GM18867 (cell line): Measurements from ENCODE around the gene MTERF4.

Source experiments
- ATAC-seq: cut with Tn5 transposase; IDR thresholded peaks from one replicate; pipeline ENCODE4 v1.9.1; 2021; ENCODE audit warnings: mild to moderate bottlenecking, moderate library complexity; ENCODE audit not compliant: unreplicated experiment

MTERF4 gene

GRCh38 chr2:241135737-241136136 is 33.6 kb upstream of the MTERF4 start:
- no peak for ATAC-seq

GRCh38 chr2:241134711-241135110 is 32.6 kb upstream of the MTERF4 start:
- no peak for ATAC-seq

GRCh38 chr2:241133436-241133820 is 31.3 kb upstream of the MTERF4 start:
- no peak for ATAC-seq

- no peak for ATAC-seq
Observed at GRCh38 chr2:241132538-241133435, 30.7 kb upstream of the MTERF4 start.

GRCh38 chr2:241131531-241131930 is 29.4 kb upstream of the MTERF4 start:
- ATAC-seq = no peak

DNA sequence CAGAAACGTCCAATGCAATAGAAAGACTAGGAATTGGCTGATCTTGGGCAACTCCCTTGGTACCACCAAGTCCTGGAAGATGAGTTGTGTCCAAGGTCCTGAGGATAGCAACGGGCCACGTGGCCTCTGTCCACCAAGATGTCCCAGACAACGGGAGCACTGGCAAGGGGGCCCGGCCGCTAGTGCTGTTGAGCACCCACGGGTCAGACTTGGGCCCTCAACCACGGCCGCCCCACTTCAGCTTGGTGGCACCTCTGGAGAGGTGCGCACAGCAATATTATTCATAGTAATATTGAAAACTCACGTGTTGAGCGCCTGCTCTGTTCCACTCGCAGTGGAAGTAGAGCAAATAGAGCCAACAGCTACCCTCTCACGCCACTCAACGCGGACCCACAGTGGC is 28.2 kb upstream of the MTERF4 start:
- no peak for ATAC-seq

- ATAC-seq = no peak
Observed at GRCh38 chr2:241129086-241129871, 27.2 kb upstream of the MTERF4 start.

DNA sequence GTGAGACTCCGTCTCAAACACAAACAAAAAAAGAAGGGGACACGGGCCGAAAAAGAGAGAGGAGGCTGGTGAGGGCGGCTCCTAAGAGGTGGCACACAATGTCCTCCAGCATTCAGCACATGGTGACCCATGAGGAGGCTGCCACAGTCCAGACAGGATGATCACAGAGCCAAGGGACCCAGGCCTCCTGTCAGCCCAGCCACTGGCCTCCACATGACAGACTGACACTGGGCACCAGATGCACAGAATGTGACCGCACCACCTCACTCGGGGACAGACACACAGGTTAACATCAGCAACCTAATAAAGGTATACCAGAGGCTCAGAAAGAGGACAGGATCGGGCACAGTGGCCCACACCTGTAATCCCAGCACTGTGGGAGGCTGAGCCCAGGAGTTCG is 26.2 kb upstream of the MTERF4 start:
- no peak for ATAC-seq

DNA sequence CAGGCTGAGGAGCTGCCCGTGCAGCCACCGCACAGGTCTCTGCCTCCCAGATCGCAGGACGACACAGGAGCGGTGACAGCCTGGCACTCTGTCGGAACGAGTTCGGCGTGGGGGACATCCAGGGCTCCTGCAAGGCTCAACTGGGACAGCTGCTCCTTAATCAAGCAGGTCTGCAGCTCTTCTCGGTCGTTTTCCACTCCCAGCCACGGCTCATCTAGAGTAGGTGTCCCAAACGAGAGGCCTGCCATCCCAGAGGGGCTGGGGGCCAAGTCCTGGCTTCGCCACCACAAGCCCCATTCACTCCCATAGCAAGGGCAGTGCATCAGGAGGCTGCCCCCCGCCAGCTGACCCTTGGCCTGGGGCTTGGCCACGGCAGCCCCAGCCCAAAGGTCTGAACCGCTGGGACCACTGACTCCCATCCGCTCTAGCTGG is 24.7 kb upstream of the MTERF4 start:
- no peak for ATAC-seq

- no peak for ATAC-seq
Observed at GRCh38 chr2:241126201-241126611, 24.1 kb upstream of the MTERF4 start.

GRCh38 chr2:241125626-241126025 is 23.5 kb upstream of the MTERF4 start:
- no peak for ATAC-seq

DNA sequence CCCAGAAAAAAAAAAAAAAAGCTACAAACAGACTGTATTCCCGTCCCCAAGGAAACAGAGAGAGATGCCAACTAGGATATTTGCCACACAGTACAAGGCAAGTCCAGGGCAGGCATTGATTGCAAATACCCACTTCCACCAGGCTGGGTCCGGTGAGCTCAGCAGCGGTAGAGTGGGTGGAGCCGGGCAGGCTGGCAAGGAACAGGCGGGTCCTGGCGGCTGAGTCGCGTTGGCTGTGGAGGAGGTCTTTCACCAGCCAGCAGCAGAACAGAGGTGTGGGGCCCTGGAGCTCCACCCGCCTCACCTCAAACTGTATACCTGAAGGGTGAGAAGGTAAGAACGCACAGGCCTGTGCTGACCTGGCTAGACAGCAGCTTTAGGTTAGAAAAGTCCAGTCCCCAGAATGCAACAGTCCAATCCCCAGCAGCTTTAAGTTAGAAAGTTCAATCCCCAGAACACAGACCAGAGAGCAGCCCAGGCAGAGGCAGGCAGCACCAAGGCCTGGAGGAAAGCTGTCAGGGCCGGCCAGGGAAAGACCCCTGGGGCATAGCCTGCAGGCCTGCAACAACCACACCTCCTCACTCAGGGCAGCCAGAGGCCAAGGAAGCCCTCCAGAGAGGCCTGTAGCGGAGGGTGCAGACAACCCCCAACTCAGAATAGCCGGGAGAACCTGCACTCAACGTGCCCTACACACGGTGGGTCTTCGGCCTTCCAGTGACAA is 21.9 kb upstream of the MTERF4 start:
- no peak for ATAC-seq

DNA sequence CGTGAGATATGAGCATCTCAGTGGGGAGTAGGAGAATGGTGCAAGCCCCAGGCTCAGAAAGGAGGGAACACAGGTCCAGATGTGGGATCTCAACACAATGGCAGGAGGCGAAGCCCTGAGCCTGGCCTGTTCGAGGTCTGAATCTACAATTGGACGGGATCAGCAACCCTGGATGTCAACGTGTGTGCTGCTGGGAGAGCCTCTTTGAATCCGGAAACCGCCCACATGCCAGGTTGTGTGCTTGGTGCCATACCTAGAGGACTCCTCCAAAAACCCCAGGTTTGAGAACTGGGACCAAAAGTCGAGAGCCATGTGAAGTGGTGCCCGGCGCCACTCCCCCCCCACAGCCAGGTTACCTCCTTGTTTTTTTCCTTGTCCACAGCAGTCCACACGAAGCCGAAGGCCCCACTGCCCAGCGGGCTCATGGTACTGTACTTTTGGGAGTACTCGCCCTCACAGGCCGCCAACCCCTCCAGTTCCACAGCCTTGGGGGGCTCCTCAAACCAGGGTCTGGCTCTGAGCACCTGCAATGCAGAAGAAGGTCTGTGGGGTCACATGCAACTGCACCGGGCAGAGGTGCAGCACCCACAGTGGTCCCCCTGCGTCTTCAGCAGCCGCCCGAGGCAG is 20.4 kb upstream of the MTERF4 start:
- no peak for ATAC-seq

DNA sequence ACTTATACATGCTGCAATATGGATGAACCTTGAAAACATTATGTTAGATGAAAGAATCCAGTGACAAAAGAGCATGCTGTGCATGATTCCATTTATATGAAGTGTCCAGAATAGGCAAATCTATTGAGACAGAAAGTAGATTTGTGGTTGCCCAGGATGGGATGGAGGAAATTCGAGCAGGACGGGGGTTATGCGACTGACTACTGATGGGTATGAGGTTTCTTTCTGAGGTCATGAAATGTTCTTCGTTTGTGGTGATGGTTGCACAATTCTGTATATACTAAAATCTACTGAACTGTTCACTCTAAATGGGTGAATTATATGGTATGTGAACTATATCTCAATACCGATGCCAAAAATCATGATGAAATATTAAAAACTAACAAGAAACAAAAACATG is 18.9 kb upstream of the MTERF4 start:
- no peak for ATAC-seq

DNA sequence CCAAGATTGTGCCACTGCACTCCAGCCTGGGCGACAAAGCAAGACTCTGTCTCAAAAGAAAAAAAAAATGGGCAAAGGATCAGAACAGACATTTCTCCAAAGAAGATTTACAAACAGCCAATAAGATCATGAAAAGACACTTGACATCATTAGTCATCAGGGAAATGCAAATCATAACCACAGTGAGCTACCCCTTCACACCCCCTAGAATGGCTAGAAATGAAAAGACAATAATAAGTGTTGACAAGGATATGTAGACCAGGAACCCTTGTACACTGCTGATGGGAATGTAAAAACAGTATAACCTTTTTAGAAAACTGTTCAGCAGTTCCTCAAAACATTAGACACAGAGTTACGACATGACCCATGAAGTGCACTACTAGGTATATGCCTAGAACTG is 18.4 kb upstream of the MTERF4 start:
- ATAC-seq = no peak

DNA sequence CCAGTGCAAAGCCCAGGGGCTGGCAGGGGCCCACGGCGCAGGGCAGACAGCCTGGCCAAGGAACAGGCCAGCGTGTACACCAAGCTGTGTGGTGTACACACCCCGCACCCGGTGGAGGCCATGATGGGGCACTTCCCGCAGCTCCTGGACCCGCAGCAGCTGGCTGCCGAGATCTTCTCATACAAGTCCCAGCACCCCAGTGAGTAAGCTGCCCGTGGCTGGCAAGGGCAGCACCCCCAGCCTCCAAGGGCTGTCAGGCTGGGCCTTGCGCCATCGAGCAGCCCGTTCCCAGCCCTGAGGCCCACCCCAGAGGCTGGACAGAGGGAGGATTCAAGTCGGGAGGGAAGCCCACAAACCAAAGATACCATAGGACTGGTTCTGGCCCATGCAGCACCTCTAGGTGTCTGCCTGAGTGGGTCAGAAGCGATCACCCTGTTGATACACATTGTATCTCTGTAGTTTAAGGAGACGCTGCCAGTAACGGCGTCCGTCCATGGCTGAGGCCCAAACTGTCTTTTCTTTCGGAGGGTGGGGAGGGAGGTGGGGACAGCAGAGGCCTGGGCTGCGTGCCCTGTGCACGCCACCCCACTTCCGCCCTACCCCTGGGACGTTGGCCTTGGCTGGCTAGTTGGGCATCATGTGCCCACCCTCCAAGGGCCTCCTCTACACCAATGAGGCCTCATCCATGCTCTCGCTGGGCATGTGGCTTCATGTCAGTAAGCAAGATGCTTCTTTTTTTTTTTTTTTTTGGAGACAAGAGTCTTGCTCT is 16.8 kb upstream of the MTERF4 start:
- no peak for ATAC-seq

DNA sequence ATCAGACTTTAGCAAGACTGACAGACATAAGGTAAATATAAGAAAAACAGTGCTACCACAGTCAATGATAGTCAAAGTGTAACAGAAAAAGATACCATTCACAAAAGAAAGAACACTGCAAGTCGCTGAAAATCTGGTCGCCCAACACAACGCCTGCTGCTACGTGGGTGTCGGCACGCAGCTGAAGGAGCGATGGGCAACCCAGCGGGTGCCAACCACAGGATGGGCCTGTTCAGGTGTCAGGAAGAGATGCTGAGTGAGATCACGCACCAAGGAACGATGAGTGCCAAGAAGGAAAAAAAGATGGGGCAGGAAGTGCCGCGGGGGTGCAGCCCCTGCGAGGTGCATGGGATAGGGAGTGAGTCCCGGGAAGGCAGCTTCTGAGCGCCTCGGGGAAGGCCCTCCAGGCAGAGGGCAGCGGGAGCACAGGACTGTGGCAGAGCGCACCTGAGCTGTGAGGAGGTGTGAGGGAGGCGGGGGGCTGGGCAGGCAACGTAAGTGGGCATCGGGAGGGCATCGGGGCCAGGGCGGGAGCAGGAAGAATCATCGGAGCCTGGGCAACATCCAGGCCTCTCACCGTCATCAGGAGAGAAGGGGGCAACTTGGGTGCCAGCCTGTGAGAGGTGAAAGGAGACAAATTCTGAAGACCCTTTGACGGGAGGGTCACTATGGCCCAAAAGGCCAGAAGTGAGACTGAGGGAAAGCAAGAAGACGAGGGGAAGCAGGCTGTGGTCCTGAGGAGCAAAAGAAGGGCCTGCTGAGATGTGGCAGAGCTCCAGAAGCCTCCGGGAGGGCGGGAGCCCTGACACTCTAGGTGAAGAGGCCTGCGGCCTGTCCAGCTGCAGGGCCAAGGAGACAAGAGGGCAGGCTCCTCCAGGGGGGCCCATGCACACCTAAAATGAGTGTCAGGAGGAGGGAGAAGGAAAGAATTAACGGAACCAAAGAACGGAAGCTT is 14.8 kb upstream of the MTERF4 start:
- no peak for ATAC-seq

DNA sequence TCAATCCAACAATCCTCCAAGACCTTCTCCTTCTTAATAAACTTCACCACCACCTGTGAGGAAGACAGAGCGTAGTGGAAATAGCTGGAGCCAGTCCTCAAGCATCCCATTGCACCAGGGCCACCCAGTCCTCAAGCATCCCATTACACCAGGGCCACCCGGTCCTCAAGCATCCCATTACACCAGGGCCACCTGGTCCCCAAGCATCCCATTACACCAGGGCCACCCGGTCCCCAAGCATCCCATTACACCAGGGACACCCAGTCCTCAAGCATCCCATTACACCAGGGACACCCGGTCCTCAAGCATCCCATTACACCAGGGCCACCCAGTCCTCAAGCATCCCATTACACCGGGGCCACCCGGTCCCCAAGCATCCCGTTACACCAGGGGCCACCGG is 13.3 kb upstream of the MTERF4 start:
- no peak for ATAC-seq

DNA sequence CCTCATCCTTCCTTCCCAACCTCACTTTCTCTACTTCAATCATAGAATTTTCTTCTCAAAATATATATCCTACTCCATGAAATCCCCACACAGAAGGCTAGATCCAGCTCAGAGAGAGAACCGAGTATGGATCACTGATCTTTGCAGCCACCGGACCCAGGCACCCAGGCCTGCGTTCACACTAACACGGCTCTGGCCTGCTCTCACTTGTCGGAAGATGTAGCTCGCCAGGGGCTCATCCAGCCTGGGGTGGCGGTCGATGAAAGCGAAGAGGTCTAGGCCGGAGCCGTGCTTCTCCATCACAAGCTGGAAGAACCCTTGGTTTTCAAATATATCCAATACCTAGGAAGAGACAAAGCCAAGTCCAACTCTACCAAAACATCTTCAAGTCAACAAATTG is 12.7 kb upstream of the MTERF4 start:
- ATAC-seq = no peak
